ENCODE measurements around the gene KRT40.
"Not testable (repeated sequence)": the region's sequence is repeated elsewhere in the genome, so short reads cannot be mapped to it uniquely, and the experiment has no call there.

The KRT40 gene

GRCh38 chr17:40984226-40984625, at the start of gene KRT40:
KRT40 (minus strand) TSS chr17:40984326; CDS start chr17:40984273, 53 bp downstream.
- DNase-seq, result no peak

GRCh38 chr17:41029633-41030245, 45.6 kb upstream of the KRT40 start, which contains the start of gene KRTAP1-4:
KRTAP1-4 (minus strand) TSS chr17:41030195; CDS start chr17:41030078, 117 bp downstream.
- no peak for DNase-seq

- no peak for DNase-seq
Observed at GRCh38 chr17:41026715-41027471, 42.8 kb upstream of the KRT40 start, which contains the start of gene KRTAP1-5. KRTAP1-5 (minus strand) TSS chr17:41027208; CDS start chr17:41027155, 53 bp downstream.

GRCh38 chr17:41024697-41025096, 40.6 kb upstream of the KRT40 start:
- DNase-seq, result no peak

GRCh38 chr17:41020336-41020735, 36.2 kb upstream of the KRT40 start:
- no peak for DNase-seq

- DNase-seq, result no peak
Observed at GRCh38 chr17:41019415-41019814, 35.3 kb upstream of the KRT40 start.

- DNase-seq, result no peak
Observed at GRCh38 chr17:41018541-41018940, 34.4 kb upstream of the KRT40 start.

- no peak for DNase-seq
Observed at GRCh38 chr17:41016578-41017215, 32.6 kb upstream of the KRT40 start.

GRCh38 chr17:41015454-41015853, 31.3 kb upstream of the KRT40 start:
- DNase-seq, result no peak

- DNase-seq, result no peak
Observed at GRCh38 chr17:41013606-41014005, 29.5 kb upstream of the KRT40 start.

GRCh38 chr17:41013181-41013580, 29.1 kb upstream of the KRT40 start:
- DNase-seq, result no peak

GRCh38 chr17:41012326-41013120, 28.4 kb upstream of the KRT40 start:
- no peak for DNase-seq

GRCh38 chr17:41010441-41010840, 26.3 kb upstream of the KRT40 start:
- no peak for DNase-seq

- no peak for DNase-seq
Observed at GRCh38 chr17:41009936-41010335, 25.8 kb upstream of the KRT40 start.

GRCh38 chr17:41009301-41009760, 25.2 kb upstream of the KRT40 start:
- no peak for DNase-seq

- DNase-seq, result no peak
Observed at GRCh38 chr17:41008811-41009210, 24.7 kb upstream of the KRT40 start, which contains the start of gene KRTAP3-1. KRTAP3-1 (minus strand) TSS chr17:41009128; CDS start chr17:41009074, 54 bp downstream.

- DNase-seq, result no peak
Observed at GRCh38 chr17:41004397-41004796, 20.3 kb upstream of the KRT40 start.

- DNase-seq, result no peak
Observed at GRCh38 chr17:41003926-41004325, 19.8 kb upstream of the KRT40 start.

- no peak for DNase-seq
Observed at GRCh38 chr17:41002814-41003213, 18.7 kb upstream of the KRT40 start.

- DNase-seq, result no peak
Observed at GRCh38 chr17:41001795-41002194, 17.7 kb upstream of the KRT40 start.

GRCh38 chr17:40999563-40999962, 15.4 kb upstream of the KRT40 start, which contains the start of gene KRTAP3-2:
KRTAP3-2 (minus strand) TSS chr17:40999906; CDS start chr17:40999853, 53 bp downstream.
- DNase-seq, result not testable (repeated sequence)

- no peak for DNase-seq
Observed at GRCh38 chr17:40997361-40997760, 13.2 kb upstream of the KRT40 start.

GRCh38 chr17:40996829-40997228, 12.7 kb upstream of the KRT40 start:
- DNase-seq, result no peak
